Endothelial cell of umbilical vein (primary cell): ENCODE data around the gene FAM114A2. TPM values are rescaled to one million over a fixed set of nuclear protein-coding genes. Genes with fewer than 3 reads are reported as not detected.

ENCODE experiments used
- BruUV-seq: library from RNA; stranded (reverse); fragments of 400-500 nt; replicated peaks from 2 replicates; lab custom pipeline; 2021; lab: Mats Ljungman, UMichigan
- CTCF ChIA-PET: fragments of 300-600, 350-600 bp; sonication (Branson Sonifier 250); formaldehyde crosslinking; loops from one replicate; lab custom pipeline; 2021; ENCODE audit warnings: antibody characterized with exemption, inconsistent platforms; lab: Charles Lee
- POLR2A ChIA-PET: fragments of 300-600, 350-600 bp; sonication (Branson Sonifier 250); formaldehyde crosslinking; loops from one replicate; lab custom pipeline; 2021; ENCODE audit warnings: antibody characterized with exemption, inconsistent platforms; lab: Charles Lee
- DNase-seq: peaks from one replicate; pipeline ENCODE4 v3.0.0-alpha.2; 2011; ENCODE audit warnings: low read depth, low spot score
- FAIRE-seq: peaks from 2 replicates; lab custom pipeline; 2011; peaks lifted over from hg19 to GRCh38; lab: Jason Lieb, UNC
- H2AFZ ChIP-seq: 2 replicates; pipeline ENCODE4 v1.6.0; 2012; ENCODE audit warnings: low read depth, low read length, control low read depth, inconsistent platforms
- H3K27ac ChIP-seq: 2 replicates; pipeline ENCODE4 v1.5.1; 2011; ENCODE audit warnings: low read depth, mild to moderate bottlenecking, control low read depth, low read length, moderate library complexity; ENCODE audit not compliant: insufficient read depth
- H3K27me3 ChIP-seq, 2 experiments: 2 replicates each; pipeline versions ENCODE4 v1.6.0 to v1.6.1; 2011; ENCODE audit warnings: low read length in 2 of 2, mixed read lengths in 1 of 2; ENCODE audit not compliant: control insufficient read depth in 2 of 2, insufficient read depth in 2 of 2
- H3K36me3 ChIP-seq, 2 experiments: 2 replicates in 1 of 2; 3 replicates in 1 of 2; pipeline ENCODE4 v1.5.1; 2011; ENCODE audit warnings: low read length in 2 of 2, mild to moderate bottlenecking in 1 of 2, moderate library complexity in 1 of 2; ENCODE audit not compliant: control insufficient read depth in 2 of 2, insufficient read depth in 2 of 2; ENCODE audit errors: extremely low read depth in 1 of 2
- H3K4me1 ChIP-seq: 3 replicates; pipeline ENCODE4 v1.5.1; 2011; ENCODE audit warnings: mild to moderate bottlenecking, low read length; ENCODE audit not compliant: control insufficient read depth, insufficient read depth; ENCODE audit errors: extremely low read depth
- H3K4me2 ChIP-seq: 2 replicates; pipeline ENCODE4 v1.6.1; 2011; ENCODE audit warnings: low read length, control low read depth, mixed read lengths; ENCODE audit not compliant: insufficient read depth
- H3K4me3 ChIP-seq, 3 experiments: fragments of 200-600 bp in 1 of 3; sonication (generic), shearing (Covaris generic) in 1 of 3; replicated peaks in 1 of 3; 2 replicates each; pipeline ENCODE4 v1.5.1; 2011 to 2016; ENCODE audit warnings: control low read depth in 3 of 3, low read length in 3 of 3, mild to moderate bottlenecking in 2 of 3, inconsistent platforms in 1 of 3, low read depth in 1 of 3, moderate library complexity in 1 of 3; ENCODE audit not compliant: insufficient read depth in 1 of 3
- H3K79me2 ChIP-seq: 2 replicates; pipeline ENCODE4 v1.6.0; 2012; ENCODE audit warnings: low read length, inconsistent platforms; ENCODE audit not compliant: control insufficient read depth, insufficient read depth
- H3K9ac ChIP-seq: replicated peaks from 2 replicates; pipeline ENCODE3; 2011; ENCODE audit warnings: low read length, control low read depth; ENCODE audit not compliant: insufficient read depth; ENCODE audit errors: extremely low read depth
- H3K9me1 ChIP-seq: replicated peaks from 3 replicates; pipeline ENCODE4 v1.6.0; 2011; ENCODE audit warnings: mild to moderate bottlenecking, low read length; ENCODE audit not compliant: control insufficient read depth, insufficient read depth; ENCODE audit errors: extremely low read depth
- H3K9me3 ChIP-seq: replicated peaks from 2 replicates; pipeline ENCODE4 v1.5.1; 2012; ENCODE audit warnings: low read length, inconsistent platforms; ENCODE audit not compliant: control insufficient read depth, insufficient read depth
- H4K20me1 ChIP-seq: replicated peaks from 2 replicates; pipeline ENCODE3; 2011; ENCODE audit warnings: mild to moderate bottlenecking, low read length; ENCODE audit not compliant: control insufficient read depth, insufficient read depth; ENCODE audit errors: extremely low read depth
- CTCF ChIP-seq, 2 donors: IDR thresholded peaks; 1 replicate in 1 of 2; 2 replicates in 1 of 2; pipeline ENCODE4 v1.5.1; 2011; ENCODE audit warnings: low read length in 2 of 2, mild to moderate bottlenecking in 2 of 2, moderate library complexity in 2 of 2, control low read depth in 1 of 2, inconsistent platforms in 1 of 2, low read depth in 1 of 2; ENCODE audit not compliant: insufficient read depth in 1 of 2; ENCODE audit errors: extremely low read depth in 1 of 2
- EZH2 ChIP-seq: IDR thresholded peaks from 2 replicates; pipeline ENCODE4 v1.6.1; 2012; ENCODE audit warnings: borderline replicate concordance, low read depth, mild to moderate bottlenecking, moderate library complexity, low read length, inconsistent platforms; ENCODE audit not compliant: severe bottlenecking
- FOS ChIP-seq: IDR thresholded peaks from 2 replicates; pipeline ENCODE4 v1.6.1; 2011; ENCODE audit warnings: mild to moderate bottlenecking, low read length, moderate library complexity, borderline replicate concordance; ENCODE audit not compliant: insufficient read depth
- GATA2 ChIP-seq: IDR thresholded peaks from 2 replicates; pipeline ENCODE4 v1.7.0; 2011; ENCODE audit warnings: low read depth, mild to moderate bottlenecking, moderate library complexity, mixed read lengths, low read length; ENCODE audit not compliant: insufficient read length, insufficient read depth
- JUN ChIP-seq: IDR thresholded peaks from 2 replicates; pipeline ENCODE4 v1.6.1; 2011; ENCODE audit warnings: borderline replicate concordance, low read depth; ENCODE audit not compliant: insufficient read length, insufficient read depth
- MAX ChIP-seq: IDR thresholded peaks from 2 replicates; pipeline ENCODE4 v1.6.1; 2011; ENCODE audit not compliant: insufficient read depth, insufficient read length
- MYC ChIP-seq: IDR thresholded peaks from one replicate; pipeline ENCODE4 v1.6.1; 2011; ENCODE audit warnings: mild to moderate bottlenecking, low read depth, low read length
- POLR2A ChIP-seq: IDR thresholded peaks from 2 replicates; pipeline ENCODE4 v1.6.1; 2012; ENCODE audit warnings: low read depth, mild to moderate bottlenecking, control low read depth, low read length
- POLR2AphosphoS5 ChIP-seq: IDR thresholded peaks from 2 replicates; pipeline ENCODE4 v1.6.1; 2012; ENCODE audit warnings: low read depth, mild to moderate bottlenecking, control low read depth, low read length, moderate library complexity; ENCODE audit not compliant: insufficient read depth
- dilution Hi-C: fragments of 300-500 bp; cut with MboI; formaldehyde crosslinking; loops from one replicate; pipeline ENCODE4 v1.15.0; 2019; ENCODE audit warnings: low sequenced_read_pairs; ENCODE audit not compliant: extremely low pct_ligation_motif_present
- intact Hi-C: fragments of 100-400 bp; cut with micrococcal nuclease; formaldehyde crosslinking; loops from one replicate; pipeline ENCODE4 v1.10.0; 2022
- polyA plus RNA-seq, 4 experiments: library from polyadenylated mRNA; depleted of rRNA in 3 of 4; stranded (reverse) in 3 of 4; unstranded in 1 of 4; fragments of >200 nt; gene quantifications; 2 replicates each; pipeline versions ENCODE4 v1.2.1 to v1.2.3, GENCODE V29; 2011 to 2012; ENCODE audit warnings: missing spikeins in 1 of 4
- total RNA-seq: library from RNA; stranded (reverse); gene quantifications from 2 replicates; pipeline ENCODE4 v1.2.3, GENCODE V29; 2021

FAM114A2 gene
- total and polyA plus RNA-seq, 2 donors (not counting 3 experiments of a cell fraction or from before 2014, with no cell fraction given), result 9.6 to 31.3 TPM

GRCh38 chr5:154058055-154059038, 19.6 kb upstream of the FAM114A2 start:
- ChIA-PET CTCF (interaction anchor here (1.0 to 3.2 kb wide), 8 partner anchors 9 to 347 kb away, joined by 3 to 26 read pairs (median 4); no protein-coding TSS in a partner anchor), POLR2A (no interaction called here)
- H3K4me1 ChIP-seq, result no peaks in the 10 kb centered on the region
- H3K4me2 ChIP-seq, result no peak overlapping the region
- dilution Hi-C loops, result no loop called here
- DNase-seq, result no peak
- intact Hi-C loops, result no loop called here
- H3K79me2 ChIP-seq, result no peaks in the 10 kb centered on the region
- no peak overlapping the region for H3K27ac ChIP-seq
- no peaks in the 10 kb centered on the region for H3K9me1 ChIP-seq
- no peaks in the 10 kb centered on the region for H3K27me3 ChIP-seq
- H3K9me3 ChIP-seq, result no peaks in the 10 kb centered on the region
- TF ChIP-seq JUN, result no peak
- TF ChIP-seq MYC, result no peak
- no peak for TF ChIP-seq EZH2
- TF ChIP-seq POLR2AphosphoS5, result no peak
- no peak for TF ChIP-seq CTCF (IDR thresholded peaks at IDR 0.05; ENCODE audit: extremely low read depth in 1 of 2, insufficient read depth in 1 of 2, low read depth in 1 of 2, low read length in 2 of 2)
- no peak for TF ChIP-seq FOS
- TF ChIP-seq MAX, result no peak
- TF ChIP-seq GATA2, result no peak
- no peak for TF ChIP-seq POLR2A
- no peak overlapping the region for H3K9ac ChIP-seq
- H3K4me3 ChIP-seq, result no peak overlapping the region
- peaks cover 0 to 3% of the 10 kb centered on the region in 2 experiments for H3K36me3 ChIP-seq
- no peaks in the 10 kb centered on the region for H4K20me1 ChIP-seq
- no TSS peak for BruUV-seq
- no peak for FAIRE-seq
- H2AFZ ChIP-seq, result no peak overlapping the region
